OCI-LY7 (cell line): ENCODE measurements around the gene ASB13. TPM values are rescaled to one million over a fixed set of nuclear protein-coding genes. Genes with fewer than 3 reads are reported as not detected.

Source experiments
- BruUV-seq: library from RNA; stranded (reverse); fragments of 400-500 nt; replicated peaks from 2 replicates; lab custom pipeline; 2021; lab: Mats Ljungman, UMichigan
- CTCF ChIA-PET: fragments of 300-600 bp; sonication (Branson Sonifier 250); formaldehyde crosslinking; loops from one replicate; lab custom pipeline; 2022; ENCODE audit warnings: antibody characterized with exemption; ENCODE audit not compliant: unreplicated experiment; lab: Charles Lee
- POLR2A ChIA-PET: fragments of 300-600 bp; sonication (Branson Sonifier 250); formaldehyde crosslinking; loops from one replicate; lab custom pipeline; 2022; ENCODE audit warnings: antibody characterized with exemption; lab: Charles Lee
- DNase-seq: peaks from one replicate; pipeline ENCODE4 v3.0.0-alpha.2; 2015; ENCODE audit warnings: low spot score
- H2AFZ ChIP-seq: fragments of 200-600 bp; sonication (generic), shearing (Covaris generic); 2 replicates; pipeline ENCODE4 v1.6.1; 2014; ENCODE audit warnings: mild to moderate bottlenecking, antibody characterized with exemption, low read length, moderate library complexity
- H3K27ac ChIP-seq: fragments of 200-600 bp; sonication (generic); 2 replicates; pipeline ENCODE4 v1.5.1; 2014; ENCODE audit warnings: mixed run types, low read depth, mild to moderate bottlenecking, moderate library complexity, low read length, inconsistent platforms; ENCODE audit not compliant: poor library complexity, severe bottlenecking
- H3K36me3 ChIP-seq: fragments of 200-600 bp; sonication (generic); 2 replicates; pipeline ENCODE4 v1.6.1; 2014; ENCODE audit warnings: mild to moderate bottlenecking, antibody characterized with exemption, low read length, moderate library complexity, mixed read lengths; ENCODE audit not compliant: insufficient read depth
- H3K4me1 ChIP-seq: fragments of 200-600 bp; sonication (generic); 2 replicates; pipeline ENCODE4 v1.5.1; 2014; ENCODE audit warnings: mild to moderate bottlenecking, low read length; ENCODE audit not compliant: insufficient read depth, poor library complexity, severe bottlenecking
- H3K4me2 ChIP-seq: fragments of 200-600 bp; sonication (generic); 2 replicates; pipeline ENCODE4 v1.6.1; 2014; ENCODE audit warnings: mild to moderate bottlenecking, low read length
- H3K4me3 ChIP-seq: fragments of 200-600 bp; sonication (generic); 2 replicates; pipeline ENCODE4 v1.5.1; 2014; ENCODE audit warnings: mild to moderate bottlenecking, low read depth, low read length; ENCODE audit not compliant: poor library complexity, severe bottlenecking
- H3K79me2 ChIP-seq: fragments of 200-600 bp; sonication (generic); 2 replicates; pipeline ENCODE4 v1.6.1; 2016; ENCODE audit warnings: low read depth, mild to moderate bottlenecking, low read length, moderate library complexity, mixed read lengths; ENCODE audit not compliant: insufficient read depth
- H3K9me2 ChIP-seq: fragments of 200-600 bp; sonication (generic); 2 replicates; pipeline ENCODE4 v1.6.1; 2016; ENCODE audit warnings: mild to moderate bottlenecking, low read length, mixed read lengths; ENCODE audit not compliant: insufficient read depth
- H3K9me3 ChIP-seq: fragments of 200-600 bp; sonication (generic); 2 replicates; pipeline ENCODE4 v1.6.1; 2014; ENCODE audit warnings: mild to moderate bottlenecking, mixed run types, low read length, mixed read lengths
- H4K20me1 ChIP-seq: fragments of 200-600 bp; sonication (generic); 2 replicates; pipeline ENCODE4 v1.6.1; 2014; ENCODE audit warnings: mild to moderate bottlenecking, antibody characterized with exemption, low read length, moderate library complexity, mixed read lengths; ENCODE audit not compliant: insufficient read depth
- EZH2phosphoT487 ChIP-seq: fragments of 200-600 bp; sonication (generic); IDR thresholded peaks from 2 replicates; pipeline ENCODE4 v1.6.1; 2018; ENCODE audit warnings: low read depth, borderline replicate concordance, mild to moderate bottlenecking, mixed run types, antibody characterized with exemption, low read length, moderate library complexity, mixed read lengths
- intact Hi-C: fragments of 100-400 bp; cut with micrococcal nuclease; formaldehyde crosslinking; loops from one replicate; pipeline ENCODE4 v1.10.0; 2022; ENCODE audit not compliant: unreplicated experiment
- total RNA-seq, 2 experiments: library from RNA; depleted of rRNA in 1 of 2; stranded (reverse); fragments of >200 nt in 1 of 2; shearing (Covaris generic) in 1 of 2; gene quantifications; 2 replicates each; pipeline ENCODE4 v1.2.3, GENCODE V29; 2014 to 2022
- TF ChIP-seq, protein P1 (sequence below): fragments of 200-600 bp; sonication (generic); conservative IDR thresholded peaks from 2 replicates; pipeline ENCODE4 v1.5.1; 2014; ENCODE audit warnings: mild to moderate bottlenecking, antibody characterized with exemption, low read length, moderate library complexity, mixed read lengths

ASB13 gene
- total RNA-seq, 2 experiments from 2014 or later: 25.6 to 108 TPM

DNA sequence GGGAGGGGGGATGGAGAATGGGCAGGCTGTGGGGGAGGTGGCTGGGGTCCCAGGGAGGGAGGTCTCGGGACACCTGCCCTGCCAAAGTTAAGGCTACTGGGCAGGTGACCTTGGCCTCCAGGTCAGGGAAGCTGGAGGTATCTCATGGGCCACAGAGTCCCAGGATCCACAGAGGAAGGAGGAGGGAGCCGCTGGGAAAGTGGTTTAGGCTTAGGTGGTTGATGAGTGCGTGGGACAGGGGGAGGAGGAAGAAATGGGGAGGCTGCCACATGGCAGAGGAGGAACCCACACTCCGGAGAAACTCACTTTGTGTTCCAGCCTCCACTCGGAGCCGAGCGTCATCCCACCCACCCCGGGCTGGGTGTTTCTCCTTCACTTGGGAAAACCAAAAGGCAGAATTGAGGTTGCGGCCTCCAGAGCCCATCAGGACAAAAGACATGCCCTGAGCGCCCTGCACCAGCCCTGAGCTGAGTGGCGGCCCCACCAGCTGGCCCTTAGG lies 46.1 kb downstream of the ASB13 start:
- Histone ChIP-seq H3K36me3 (no peaks in the 10 kb centered on the region), H3K4me2 (no peak overlapping the region), H3K9me2 (no peaks in the 10 kb centered on the region), H3K4me1 (peaks cover 6% of the 10 kb centered on the region), H3K79me2 (no peaks in the 10 kb centered on the region), H3K9me3 (no peaks in the 10 kb centered on the region), H2AFZ (no peak overlapping the region), H3K4me3 (no peak overlapping the region), H4K20me1 (no peaks in the 10 kb centered on the region), H3K27ac (no peak overlapping the region)
- ChIA-PET POLR2A (no interaction called here), CTCF (no interaction called here)
- no peak for DNase-seq
- no TSS peak for BruUV-seq
- TF ChIP-seq, protein P1, sequence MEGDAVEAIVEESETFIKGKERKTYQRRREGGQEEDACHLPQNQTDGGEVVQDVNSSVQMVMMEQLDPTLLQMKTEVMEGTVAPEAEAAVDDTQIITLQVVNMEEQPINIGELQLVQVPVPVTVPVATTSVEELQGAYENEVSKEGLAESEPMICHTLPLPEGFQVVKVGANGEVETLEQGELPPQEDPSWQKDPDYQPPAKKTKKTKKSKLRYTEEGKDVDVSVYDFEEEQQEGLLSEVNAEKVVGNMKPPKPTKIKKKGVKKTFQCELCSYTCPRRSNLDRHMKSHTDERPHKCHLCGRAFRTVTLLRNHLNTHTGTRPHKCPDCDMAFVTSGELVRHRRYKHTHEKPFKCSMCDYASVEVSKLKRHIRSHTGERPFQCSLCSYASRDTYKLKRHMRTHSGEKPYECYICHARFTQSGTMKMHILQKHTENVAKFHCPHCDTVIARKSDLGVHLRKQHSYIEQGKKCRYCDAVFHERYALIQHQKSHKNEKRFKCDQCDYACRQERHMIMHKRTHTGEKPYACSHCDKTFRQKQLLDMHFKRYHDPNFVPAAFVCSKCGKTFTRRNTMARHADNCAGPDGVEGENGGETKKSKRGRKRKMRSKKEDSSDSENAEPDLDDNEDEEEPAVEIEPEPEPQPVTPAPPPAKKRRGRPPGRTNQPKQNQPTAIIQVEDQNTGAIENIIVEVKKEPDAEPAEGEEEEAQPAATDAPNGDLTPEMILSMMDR: no peak
- no peak for TF ChIP-seq EZH2phosphoT487
- intact Hi-C loops: no loop called here

DNA sequence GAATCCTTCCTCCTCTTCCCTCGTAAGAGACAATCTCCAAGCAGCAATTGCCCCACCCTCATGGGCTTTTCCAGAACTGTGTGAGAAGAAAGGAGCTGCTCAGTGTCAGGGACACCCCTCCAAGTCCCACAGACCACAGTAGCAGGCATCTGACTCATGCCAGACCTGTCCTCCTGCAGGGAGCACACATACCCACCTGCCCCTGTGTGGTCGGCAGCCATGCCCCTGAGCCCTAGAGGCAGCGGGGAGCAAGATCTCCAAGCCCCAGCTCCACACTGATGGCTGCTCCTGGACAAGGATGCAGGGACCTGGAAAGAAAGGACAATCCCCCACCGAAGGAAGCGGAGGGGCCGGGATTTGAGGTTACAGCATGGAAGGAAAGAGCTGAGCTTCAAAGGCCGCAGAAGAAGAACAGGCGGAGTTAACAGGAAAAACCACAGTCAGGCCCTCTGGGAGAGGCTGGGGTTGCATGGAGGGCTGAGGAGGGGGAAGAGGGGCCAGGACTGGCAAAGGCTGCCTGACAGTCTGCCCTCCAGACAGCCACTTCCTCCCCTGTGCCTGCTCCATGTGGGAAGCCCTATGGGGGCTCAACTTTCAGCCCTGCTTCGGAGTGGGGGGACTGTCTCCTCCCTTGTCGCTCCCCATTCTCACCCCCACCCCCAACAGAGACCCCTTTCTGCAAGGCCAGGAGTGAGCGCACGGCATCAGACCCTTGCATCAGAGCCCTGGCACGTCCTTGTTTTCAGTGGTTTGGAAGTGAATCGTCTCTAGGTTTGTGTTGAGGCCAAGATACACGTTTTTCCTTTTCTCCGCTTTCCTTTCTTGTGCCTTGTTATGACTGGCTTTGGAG lies 46.8 kb downstream of the ASB13 start:
- no peak overlapping the region for H3K4me2 ChIP-seq

More for the DNA sequence above, 46.8 kb downstream of the ASB13 start:
- CTCF ChIA-PET: no interaction called here
- no peaks in the 10 kb centered on the region for H4K20me1 ChIP-seq
- H2AFZ ChIP-seq: no peak overlapping the region
- POLR2A ChIA-PET: no interaction called here
- BruUV-seq: no TSS peak
- intact Hi-C loops: no loop called here
- no peak overlapping the region for H3K27ac ChIP-seq
- H3K79me2 ChIP-seq: no peaks in the 10 kb centered on the region
- H3K9me3 ChIP-seq: no peaks in the 10 kb centered on the region
- peaks cover 6% of the 10 kb centered on the region for H3K4me1 ChIP-seq
- TF ChIP-seq, protein P1: no peak
- TF ChIP-seq EZH2phosphoT487: no peak
- no peak overlapping the region for H3K4me3 ChIP-seq
- no peaks in the 10 kb centered on the region for H3K9me2 ChIP-seq
- no peak for DNase-seq
- H3K36me3 ChIP-seq: no peaks in the 10 kb centered on the region
